Mammary epithelial cell (primary cell): ENCODE measurements around the gene ZFHX3.

Experiments
- CTCF ChIP-seq, 2 donors: IDR thresholded peaks in 1 of 2; conservative IDR thresholded peaks in 1 of 2; 2 replicates each; pipeline ENCODE4 v1.5.1; 2011 to 2012; ENCODE audit warnings: inconsistent platforms in 2 of 2, low read length in 2 of 2, mild to moderate bottlenecking in 2 of 2, control low read depth in 1 of 2, low read depth in 1 of 2; ENCODE audit not compliant: insufficient read depth in 1 of 2; ENCODE audit errors: extremely low read depth in 1 of 2
- EZH2 ChIP-seq: IDR thresholded peaks from 2 replicates; pipeline ENCODE4 v1.6.1; 2012; ENCODE audit warnings: low read length, inconsistent platforms, borderline replicate concordance

- TF ChIP-seq CTCF (conservative IDR thresholded peaks at IDR 0.05 in 1 of 2, IDR thresholded peaks at IDR 0.05 in 1 of 2; ENCODE audit: extremely low read depth in 1 of 2, insufficient read depth in 1 of 2, low read depth in 1 of 2, low read length in 2 of 2) (no peak), EZH2 (no peak)
Observed at GRCh38 chr16:72946474-72947194, 101.3 kb downstream of the ZFHX3 start.
